GM10266 (cell line): ENCODE data around the gene FBXL13.

Experiments used
- DNase-seq: peaks from one replicate; pipeline ENCODE4 v3.0.0; 2012; ENCODE audit errors: extremely low spot score
- CTCF ChIP-seq: IDR thresholded peaks from 2 replicates; pipeline ENCODE4 v1.5.1; 2012; ENCODE audit warnings: mild to moderate bottlenecking, low read depth; ENCODE audit not compliant: control insufficient read depth, insufficient read depth; ENCODE audit errors: missing control alignments

Gene FBXL13

GRCh38 chr7:102859799-102860125 lies 214.8 kb downstream of the FBXL13 start:
- TF ChIP-seq CTCF = no peak
- no peak for DNase-seq

GRCh38 chr7:102859084-102859798 lies 215.4 kb downstream of the FBXL13 start:
- TF ChIP-seq CTCF = no peak
- no peak for DNase-seq

GRCh38 chr7:102856036-102856435 lies 218.6 kb downstream of the FBXL13 start:
- no peak for TF ChIP-seq CTCF
- DNase-seq = no peak

- no peak for TF ChIP-seq CTCF
- no peak for DNase-seq
Observed at GRCh38 chr7:102849538-102849937, 225.1 kb downstream of the FBXL13 start.

- no peak for DNase-seq
- TF ChIP-seq CTCF = no peak
Observed at GRCh38 chr7:102849079-102849478, 225.5 kb downstream of the FBXL13 start.

- no peak for DNase-seq
Observed at GRCh38 chr7:102845346-102845745, 229.2 kb downstream of the FBXL13 start.

More at GRCh38 chr7:102845346-102845745, 229.2 kb downstream of the FBXL13 start:
- no peak for TF ChIP-seq CTCF
